Esophagus (tissue), 2 donors: ENCODE results near the gene ARHGEF40. TPM values are rescaled to one million over a fixed set of nuclear protein-coding genes. Genes with fewer than 3 reads are reported as not detected.
"Not testable (repeated sequence)": the region's sequence is repeated elsewhere in the genome, so short reads cannot be mapped to it uniquely, and the experiment has no call there.

ENCODE experiments used
- H3K27ac ChIP-seq, 2 donors: one replicate each; pipeline ENCODE4 v1.5.1; 2013; ENCODE audit warnings: low read depth in 2 of 2, mild to moderate bottlenecking in 2 of 2, inconsistent platforms in 1 of 2, low read length in 1 of 2, moderate library complexity in 1 of 2
- H3K27me3 ChIP-seq, 2 donors: one replicate each; pipeline ENCODE4 v1.6.1; 2013; ENCODE audit warnings: low read length in 2 of 2, control low read depth in 1 of 2, mild to moderate bottlenecking in 1 of 2; ENCODE audit not compliant: insufficient read depth in 2 of 2, control insufficient read depth in 1 of 2
- H3K36me3 ChIP-seq, 2 donors: one replicate each; pipeline ENCODE4 v1.6.1; 2013; ENCODE audit warnings: low read length in 1 of 2; ENCODE audit not compliant: control insufficient read depth in 2 of 2, insufficient read depth in 2 of 2
- H3K4me1 ChIP-seq, 2 donors: one replicate each; pipeline ENCODE4 v1.6.1; 2013; ENCODE audit warnings: low read length in 1 of 2; ENCODE audit not compliant: control insufficient read depth in 2 of 2, insufficient read depth in 2 of 2
- H3K4me3 ChIP-seq, 2 donors: one replicate each; pipeline ENCODE4 v1.5.1; 2013; ENCODE audit warnings: low read length in 2 of 2, mild to moderate bottlenecking in 2 of 2, low read depth in 1 of 2, moderate library complexity in 1 of 2
- H3K9me3 ChIP-seq, 2 donors: one replicate each; pipeline ENCODE4 v1.6.1; 2013; ENCODE audit warnings: mild to moderate bottlenecking in 2 of 2, low read depth in 1 of 2, low read length in 1 of 2, moderate library complexity in 1 of 2; ENCODE audit not compliant: control insufficient read depth in 2 of 2, insufficient read depth in 1 of 2
- WGBS, 2 donors: extraction: QIAGEN DNeasy Blood & Tissue Kit; methylation state at CpG; one replicate each; pipeline ENCODE4 v1.1.7; 2013; 5-methylcytosine and 5-hydroxymethylcytosine counted together
- polyA plus RNA-seq, 2 donors: library from polyadenylated mRNA; stranded (reverse); fragments of 200-250 nt; gene quantifications; one replicate each; pipeline ENCODE4 v1.2.3, GENCODE V29; 2013
- donor health status: healthy with polysubstance abuse.
- donor health status: Bipolar disorder and iron deficiency.

Gene ARHGEF40
- polyA plus RNA-seq, 2 donors = 1.8 to 3.0 TPM

- H3K27me3 ChIP-seq = no peaks in the 10 kb centered on the region
- H3K4me3 ChIP-seq = no peak overlapping the region
- H3K9me3 ChIP-seq = no peaks in the 10 kb centered on the region
- no peaks in the 10 kb centered on the region for H3K36me3 ChIP-seq
- H3K27ac ChIP-seq = peak overlapping the region; percentile 80 to 83
- WGBS, 2 donors = 35 to 42% methylated on average over 8 of the region's 8 CpGs
- H3K4me1 ChIP-seq = peaks cover 0 to 21% of the 10 kb centered on the region in 2 donors
Measured at GRCh38 chr14:21039585-21040369, 30.3 kb upstream of the ARHGEF40 start.

GRCh38 chr14:21040370-21040925 is 29.7 kb upstream of the ARHGEF40 start:
- Histone ChIP-seq H3K36me3 (no peaks in the 10 kb centered on the region), H3K27ac (peak overlapping the region in 1 of 2 donors; percentile 13), H3K4me3 (no peak overlapping the region), H3K27me3 (no peaks in the 10 kb centered on the region), H3K4me1 (peaks cover 0 to 21% of the 10 kb centered on the region in 2 donors), H3K9me3 (no peaks in the 10 kb centered on the region)
- 64 to 70% methylated on average over 8 of the region's 8 CpGs for WGBS, 2 donors

GRCh38 chr14:21040941-21041340 is 29.2 kb upstream of the ARHGEF40 start:
- not testable (repeated sequence) for H3K4me3 ChIP-seq, H3K27me3 ChIP-seq, H3K27ac ChIP-seq, H3K36me3 ChIP-seq, H3K9me3 ChIP-seq
- 71 to 75% methylated on average over 3 of the region's 3 CpGs for WGBS, 2 donors
- peaks cover 0 to 21% of the 10 kb centered on the region in 2 donors for H3K4me1 ChIP-seq

- Histone ChIP-seq H3K4me3 (peak within 1 kb of the TSS; percentile 24 to 32), H3K9me3 (no peaks in the 10 kb centered on the region), H3K27ac (peak within 1 kb of the TSS; percentile 32 to 75), H3K36me3 (no peaks in the 10 kb centered on the region), H3K4me1 (peaks cover 0 to 18% of the 10 kb centered on the region in 2 donors), H3K27me3 (no peaks in the 10 kb centered on the region)
- 54 to 65% methylated on average over 11 of the region's 11 CpGs for WGBS, 2 donors
Measured at GRCh38 chr14:21041676-21042433, 28.2 kb upstream of the ARHGEF40 start, which contains the start of gene RNASE7. Gene RNASE7, plus strand, starts transcription at chr14:21042362. Its CDS starts 631 bp downstream, at chr14:21042993.

GRCh38 chr14:21042918-21043317 is 27.2 kb upstream of the ARHGEF40 start:
- Histone ChIP-seq H3K36me3 (no peaks in the 10 kb centered on the region), H3K4me3 (peak overlapping the region; percentile 5 to 24), H3K9me3 (no peaks in the 10 kb centered on the region), H3K4me1 (peaks cover 0 to 18% of the 10 kb centered on the region in 2 donors), H3K27ac (peak overlapping the region in 1 of 2 donors; percentile 61), H3K27me3 (no peaks in the 10 kb centered on the region)
- 56 to 57% methylated on average over 8 of the region's 8 CpGs for WGBS, 2 donors

GRCh38 chr14:21043387-21043973 is 26.6 kb upstream of the ARHGEF40 start:
- Histone ChIP-seq H3K27me3 (no peaks in the 10 kb centered on the region), H3K4me3 (peak overlapping the region; percentile 17 to 24), H3K9me3 (no peaks in the 10 kb centered on the region), H3K36me3 (no peaks in the 10 kb centered on the region), H3K27ac (peak overlapping the region in 1 of 2 donors; percentile 69), H3K4me1 (peaks cover 0 to 18% of the 10 kb centered on the region in 2 donors)
- WGBS, 2 donors = 44 to 48% methylated on average over 2 of the region's 2 CpGs

- 46 to 56% methylated on average over 6 of the region's 6 CpGs for WGBS, 2 donors
- H3K9me3 ChIP-seq = no peaks in the 10 kb centered on the region
- peaks cover 0 to 16% of the 10 kb centered on the region in 2 donors for H3K4me1 ChIP-seq
- H3K36me3 ChIP-seq = no peaks in the 10 kb centered on the region
- H3K27me3 ChIP-seq = no peaks in the 10 kb centered on the region
- no peak overlapping the region for H3K4me3 ChIP-seq
- H3K27ac ChIP-seq = no peak overlapping the region
Measured at GRCh38 chr14:21043974-21044618, 26.0 kb upstream of the ARHGEF40 start.

GRCh38 chr14:21047378-21047781 is 22.7 kb upstream of the ARHGEF40 start:
- H3K4me3 ChIP-seq = no peak overlapping the region
- H3K36me3 ChIP-seq = no peaks in the 10 kb centered on the region
- H3K27me3 ChIP-seq = no peaks in the 10 kb centered on the region
- peaks cover 0 to 11% of the 10 kb centered on the region in 2 donors for H3K4me1 ChIP-seq
- no peak overlapping the region for H3K27ac ChIP-seq
- H3K9me3 ChIP-seq = no peaks in the 10 kb centered on the region
- 41 to 55% methylated on average over 2 of the region's 2 CpGs for WGBS, 2 donors

GRCh38 chr14:21048638-21049037 is 21.5 kb upstream of the ARHGEF40 start:
- WGBS, 2 donors = 58 to 74% methylated on average over 2 of the region's 2 CpGs
- Histone ChIP-seq H3K4me1 (no peaks in the 10 kb centered on the region), H3K27ac (no peak overlapping the region), H3K9me3 (no peaks in the 10 kb centered on the region), H3K27me3 (no peaks in the 10 kb centered on the region), H3K36me3 (no peaks in the 10 kb centered on the region), H3K4me3 (no peak overlapping the region)
